ENCODE measurements around the gene TMEM183A.

The TMEM183A gene

DNA sequence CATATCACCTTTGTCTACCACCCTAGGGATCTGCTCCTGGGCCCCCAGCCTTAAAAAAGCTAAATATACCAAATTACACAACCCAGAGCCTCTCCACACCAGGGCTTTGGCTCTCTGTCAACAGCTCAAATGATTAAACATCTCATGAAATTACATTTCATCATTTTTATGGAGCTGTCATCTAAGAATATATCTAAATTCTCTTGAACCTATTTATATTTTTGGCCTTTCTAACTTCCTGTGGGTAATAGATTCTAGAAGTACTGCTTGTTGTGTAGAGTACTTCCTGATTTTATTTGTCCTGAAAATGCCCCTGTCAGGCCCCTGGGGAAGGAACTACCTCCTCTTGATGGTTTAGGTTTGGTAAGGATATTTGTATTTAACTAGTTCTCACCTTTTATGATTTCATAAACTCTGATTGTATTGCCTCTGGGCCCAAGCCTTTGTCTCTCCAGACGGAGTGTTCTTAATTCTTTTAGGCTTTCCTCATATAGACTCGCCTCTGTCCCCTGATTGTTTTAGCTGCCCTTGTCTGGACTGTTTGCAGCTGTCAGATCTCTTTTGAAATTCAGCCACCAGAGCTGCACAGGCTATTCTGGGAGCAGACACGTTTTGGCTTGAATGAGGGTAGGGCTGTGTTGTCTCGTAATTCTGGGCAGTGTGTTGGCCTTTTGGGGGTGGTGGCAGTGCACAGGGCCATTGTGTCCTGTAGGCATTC is 62.0 kb downstream of the TMEM183A start:
- no peak for DNase-seq (ENCODE audit: extremely low spot score)
- CTCF ChIA-PET, result interaction anchor here (1.1 to 2.4 kb wide), 4 partner anchors 15 to 198 kb away, joined by 3 to 8 read pairs (median 6); no protein-coding TSS in a partner anchor
- POLR2A ChIA-PET, result no interaction called here
- TF ChIP-seq CTCF (IDR thresholded peaks at IDR 0.05; ENCODE audit: control extremely low read depth, extremely low read depth, low read depth, missing control alignments), result no peak

DNA sequence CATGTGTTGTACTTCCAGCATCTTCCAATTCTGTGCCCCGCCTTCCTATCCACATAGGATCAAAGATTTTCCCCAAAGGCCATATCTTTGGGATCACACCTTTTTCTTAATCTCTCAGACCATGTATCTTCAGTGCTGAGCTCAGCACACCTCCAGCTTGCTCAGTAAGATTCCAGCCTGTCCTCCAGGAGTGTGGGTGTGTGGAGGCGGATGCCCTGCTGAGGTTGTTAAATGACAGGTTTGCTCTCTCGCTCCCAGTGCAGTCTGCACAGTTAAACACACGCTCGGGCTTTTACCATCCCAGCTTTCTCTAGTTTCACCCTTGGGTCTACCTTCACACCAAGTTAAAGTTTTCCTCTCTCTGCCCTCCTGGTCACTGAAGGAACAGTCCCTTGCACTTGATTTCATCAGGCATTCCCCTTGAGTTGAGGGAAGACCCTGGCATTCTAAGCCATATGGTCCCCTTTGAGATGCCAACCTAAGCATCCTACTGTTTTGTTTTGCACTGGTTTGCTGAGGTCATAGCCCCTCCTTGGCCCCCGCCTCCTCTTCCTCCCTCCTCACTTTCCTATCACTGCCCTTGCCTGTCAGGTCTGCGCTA is 64.9 kb downstream of the TMEM183A start:
- ChIA-PET CTCF (interaction anchor here (1.4 to 1.7 kb wide), 3 partner anchors 12 to 197 kb away, joined by 3 to 5 read pairs (median 4); no protein-coding TSS in a partner anchor), POLR2A (no interaction called here)

GRCh38 chr1:203072911-203073310 is 65.7 kb downstream of the TMEM183A start:
- no peak for DNase-seq (ENCODE audit: extremely low spot score)
- POLR2A ChIA-PET, result no interaction called here
- no peak for TF ChIP-seq CTCF (IDR thresholded peaks at IDR 0.05; ENCODE audit: control extremely low read depth, extremely low read depth, low read depth, missing control alignments)
- CTCF ChIA-PET, result interaction anchor here (1.0 to 1.1 kb wide), 2 partner anchors 18 to 143 kb away, joined by 3 read pairs; no protein-coding TSS in a partner anchor

More for the DNA sequence above, 64.9 kb downstream of the TMEM183A start:
- no peak for TF ChIP-seq CTCF (IDR thresholded peaks at IDR 0.05; ENCODE audit: control extremely low read depth, extremely low read depth, low read depth, missing control alignments)
- no peak for DNase-seq (ENCODE audit: extremely low spot score)

GRCh38 chr1:203073469-203073868 is 66.3 kb downstream of the TMEM183A start:
- DNase-seq (ENCODE audit: extremely low spot score), result no peak
- POLR2A ChIA-PET, result no interaction called here
- TF ChIP-seq CTCF (IDR thresholded peaks at IDR 0.05; ENCODE audit: control extremely low read depth, extremely low read depth, low read depth, missing control alignments), result no peak
- CTCF ChIA-PET, result interaction anchor here (1.0 to 1.1 kb wide), 2 partner anchors 19 to 143 kb away, joined by 3 read pairs; no protein-coding TSS in a partner anchor
